ENCODE data around the gene LAMP1.

GRCh38 chr13:113327766-113328471 is 30.9 kb downstream of the LAMP1 start:
- TF ChIP-seq CTCF (conservative IDR thresholded peaks at IDR 0.05 in 1 of 2, IDR thresholded peaks at IDR 0.05 in 1 of 2; ENCODE audit: low read depth in 1 of 2, low read length in 2 of 2) (no peak), EZH2 (IDR thresholded peaks at IDR 0.05; ENCODE audit: low read length, missing control alignments) (no peak)

Data from fibroblast of lung (primary cell).